HepG2 (cell line): ENCODE data around the gene SMIM22. TPM values are rescaled to one million over a fixed set of nuclear protein-coding genes. Genes with fewer than 3 reads are reported as not detected.

ENCODE experiments used
- ATAC-seq: fragments of 200-7000 bp; cut with Tn5 transposase; 3 replicates; pipeline ENCODE4 v1.9.1; 2020; ENCODE audit warnings: mild to moderate bottlenecking, moderate library complexity
- BruUV-seq: library from RNA; stranded (reverse); fragments of 400-500 nt; replicated peaks from 2 replicates; lab custom pipeline; 2021; lab: Mats Ljungman, UMichigan
- CTCF ChIA-PET: fragments of 300-600 bp; formaldehyde crosslinking; extraction: SDS; loops from one replicate; lab custom pipeline; 2021; ENCODE audit warnings: low total read pairs, inconsistent platforms, low intra/inter-chr PET ratio; lab: Yijun Ruan, JAX
- POLR2A ChIA-PET: fragments of 350-600 bp; sonication (Branson Sonifier 250); formaldehyde crosslinking; loops from one replicate; lab custom pipeline; 2020; ENCODE audit warnings: antibody characterized with exemption, inconsistent platforms; lab: Yijun Ruan, JAX
- DNase-seq: peaks from one replicate; pipeline ENCODE4 v3.0.0-alpha.2; 2015; ENCODE audit warnings: low spot score
- FAIRE-seq: peaks from 3 replicates; lab custom pipeline; 2011; peaks lifted over from hg19 to GRCh38; lab: Jason Lieb, UNC
- H2AFZ ChIP-seq: one replicate; pipeline ENCODE4 v1.6.1; 2011; ENCODE audit warnings: low read length, inconsistent platforms
- H3K27ac ChIP-seq: fragments of 300-600 bp; 3 replicates; pipeline ENCODE4 v1.8.0; 2011; ENCODE audit warnings: mixed run types, mild to moderate bottlenecking, mixed read lengths, low read length, inconsistent platforms; ENCODE audit not compliant: insufficient read depth; ENCODE audit errors: extremely low read length
- H3K27me3 ChIP-seq, 2 experiments: fragments of 200-600 bp in 1 of 2; 2 replicates in 1 of 2; 3 replicates in 1 of 2; pipeline versions ENCODE4 v1.6.0 to v1.8.0; 2011; ENCODE audit warnings: low read length in 2 of 2, mild to moderate bottlenecking in 2 of 2, moderate library complexity in 2 of 2, inconsistent platforms in 1 of 2; ENCODE audit not compliant: insufficient read depth in 2 of 2, control insufficient read depth in 1 of 2
- H3K36me3 ChIP-seq, 2 experiments: fragments of 200-600 bp in 1 of 2; replicated peaks in 1 of 2; 2 replicates in 1 of 2; 3 replicates in 1 of 2; pipeline versions ENCODE4 v1.5.1 to v1.8.0; 2011; ENCODE audit warnings: low read length in 2 of 2, inconsistent platforms in 1 of 2; ENCODE audit not compliant: insufficient read depth in 2 of 2, control insufficient read depth in 1 of 2
- H3K4me1 ChIP-seq: 2 replicates; pipeline ENCODE4 v1.5.1; 2012; ENCODE audit warnings: low read length, inconsistent platforms; ENCODE audit not compliant: insufficient read depth
- H3K4me2 ChIP-seq: 2 replicates; pipeline ENCODE4 v1.6.0; 2011; ENCODE audit warnings: low read depth, low read length, inconsistent platforms
- H3K4me3 ChIP-seq, 3 experiments: fragments of 200-600 bp in 1 of 3; sonication (generic), shearing (Covaris generic) in 1 of 3; replicated peaks in 1 of 3; 2 replicates each; pipeline ENCODE4 v1.5.1; 2011 to 2016; ENCODE audit warnings: low read length in 3 of 3, inconsistent platforms in 2 of 3, low read depth in 2 of 3, mild to moderate bottlenecking in 2 of 3, control low read depth in 1 of 3, mixed read lengths in 1 of 3; ENCODE audit not compliant: insufficient read depth in 1 of 3
- H3K79me2 ChIP-seq: one replicate; pipeline ENCODE4 v1.6.1; 2011; ENCODE audit warnings: low read length, inconsistent platforms; ENCODE audit not compliant: insufficient read depth
- H3K9ac ChIP-seq: 2 replicates; pipeline ENCODE4 v1.6.0; 2011; ENCODE audit warnings: mild to moderate bottlenecking, low read depth, low read length, inconsistent platforms; ENCODE audit not compliant: insufficient read depth
- H3K9me3 ChIP-seq: 2 replicates; pipeline ENCODE4 v1.5.1; 2012; ENCODE audit warnings: mild to moderate bottlenecking, low read length
- H4K20me1 ChIP-seq: 2 replicates; pipeline ENCODE4 v1.6.0; 2011; ENCODE audit warnings: inconsistent platforms, mild to moderate bottlenecking, low read length, moderate library complexity; ENCODE audit not compliant: insufficient read depth
- ATM ChIP-seq: fragments of 450-650 bp; IDR thresholded peaks from 2 replicates; pipeline ENCODE4 v1.7.1; 2017; ENCODE audit warnings: mild to moderate bottlenecking, borderline replicate concordance
- EED ChIP-seq: sonication (generic); formaldehyde crosslinking; IDR thresholded peaks from 2 replicates; pipeline ENCODE4 v1.5.0; 2020; ENCODE audit warnings: mild to moderate bottlenecking, missing genetic modification reagents
- IRX3 ChIP-seq: sonication (generic); formaldehyde crosslinking; IDR thresholded peaks from 2 replicates; pipeline ENCODE4 v1.8.1; 2023; ENCODE audit warnings: mild to moderate bottlenecking, low read depth, missing genetic modification reagents, borderline replicate concordance
- KDM5A ChIP-seq: fragments of 200-600 bp; sonication (generic); IDR thresholded peaks from 2 replicates; pipeline ENCODE4 v1.7.0; 2018; ENCODE audit warnings: antibody characterized with exemption, mild to moderate bottlenecking, low read length, borderline replicate concordance
- NFATC3 ChIP-seq: sonication (generic); formaldehyde crosslinking; IDR thresholded peaks from 2 replicates; pipeline ENCODE4 v1.5.1; 2020; ENCODE audit warnings: mild to moderate bottlenecking, missing genetic modification reagents
- PATZ1 ChIP-seq: sonication (generic); formaldehyde crosslinking; IDR thresholded peaks from 2 replicates; pipeline ENCODE4 v1.4.0; 2020; ENCODE audit warnings: missing genetic modification reagents
- TP53 ChIP-seq: sonication (generic); formaldehyde crosslinking; conservative IDR thresholded peaks from 2 replicates; pipeline ENCODE4 v1.4.0; 2020; ENCODE audit warnings: missing genetic modification reagents
- ZBTB21 ChIP-seq: sonication (generic); formaldehyde crosslinking; IDR thresholded peaks from 2 replicates; pipeline ENCODE4 v1.4.0; 2020; ENCODE audit warnings: missing genetic modification reagents
- ZNF263 ChIP-seq: sonication (generic); formaldehyde crosslinking; IDR thresholded peaks from 2 replicates; pipeline ENCODE4 v1.4.0; 2020; ENCODE audit warnings: missing genetic modification reagents
- ZNF570 ChIP-seq: sonication (generic); formaldehyde crosslinking; IDR thresholded peaks from 2 replicates; pipeline ENCODE4 v1.4.0; 2020; ENCODE audit warnings: mild to moderate bottlenecking, missing genetic modification reagents, borderline replicate concordance
- ZNF615 ChIP-seq: sonication (generic); formaldehyde crosslinking; IDR thresholded peaks from 2 replicates; pipeline ENCODE4 v1.5.0; 2020; ENCODE audit warnings: mild to moderate bottlenecking, missing genetic modification reagents, borderline replicate concordance
- ZNF687 ChIP-seq: sonication (generic); formaldehyde crosslinking; IDR thresholded peaks from 2 replicates; pipeline ENCODE4 v1.5.1; 2020; ENCODE audit warnings: mild to moderate bottlenecking, missing genetic modification reagents, moderate library complexity
- ZNF766 ChIP-seq: sonication (generic); formaldehyde crosslinking; IDR thresholded peaks from 2 replicates; pipeline ENCODE4 v1.5.0; 2020; ENCODE audit warnings: missing genetic modification reagents, borderline replicate concordance
- ZNF777 ChIP-seq: sonication (generic); formaldehyde crosslinking; IDR thresholded peaks from 2 replicates; pipeline ENCODE4 v1.4.0; 2020; ENCODE audit warnings: missing genetic modification reagents
- WGBS: methylation state at CpG from one replicate; pipeline ENCODE4 v1.1.6; 2017; ENCODE audit warnings: low lambda C conversion rate; 5-methylcytosine and 5-hydroxymethylcytosine counted together
- in situ Hi-C: cut with HindIII; loops from 2 replicates; pipeline ENCODE4 v1.10.0; 2017; ENCODE audit warnings: low pct_unique_long_range_greater_than_20kb; ENCODE audit not compliant: extremely low pct_ligation_motif_present
- intact Hi-C: fragments of 100-400 bp; cut with micrococcal nuclease; formaldehyde crosslinking; loops from one replicate; pipeline ENCODE4 v1.10.0; 2022; ENCODE audit not compliant: unreplicated experiment
- polyA plus RNA-seq, 8 experiments: library from polyadenylated mRNA; depleted of rRNA in 3 of 8; stranded (reverse) in 7 of 8; unstranded in 1 of 8; fragments of >200 nt; fragmentation: Illumina TruSeq in 4 of 8; extraction: Trizol in 4 of 8; gene quantifications; 2 replicates each; pipeline versions ENCODE4 v1.2.1 to v1.2.3, GENCODE V29; 2011 to 2016; ENCODE audit warnings: low read depth in 4 of 8, missing spikeins in 1 of 8, mixed read lengths in 1 of 8; ENCODE audit not compliant: insufficient read depth in 1 of 8
- total RNA-seq, 5 experiments: library from RNA; depleted of rRNA; stranded (reverse); fragments of >200 nt; fragmentation: Illumina TruSeq; extraction: Trizol; gene quantifications; 2 replicates each; pipeline ENCODE4 v1.2.3, GENCODE V29; 2016; ENCODE audit warnings: low read depth in 1 of 5

The SMIM22 gene
- total and polyA plus RNA-seq, 2 of the 13 experiments (the other 11 are each of a cell fraction or from before 2014, with no cell fraction given): not detected

GRCh38 chr16:4775005-4775404, 20.2 kb upstream of the SMIM22 start:
- H3K4me1 ChIP-seq: peaks cover 31% of the 10 kb centered on the region
- no peaks in the 10 kb centered on the region for H3K9me3 ChIP-seq
- H3K27ac ChIP-seq: no peak overlapping the region
- H3K9ac ChIP-seq: no peak overlapping the region
- no peaks in the 10 kb centered on the region for H3K79me2 ChIP-seq
- DNase-seq (no peak), ATAC-seq (peak; percentile 80), FAIRE-seq (no peak)
- H3K27me3 ChIP-seq: no peaks in the 10 kb centered on the region; a peak in 1 of 5 replicates
- TF ChIP-seq ATM: no peak
- no peak for TF ChIP-seq IRX3 (CRISPR knock-in tag)
- TF ChIP-seq ZNF570: no peak
- no peak for TF ChIP-seq TP53
- TF ChIP-seq ZNF777: peak; percentile 34; the same call in 1 of the 2 replicates
- TF ChIP-seq NFATC3 (CRISPR knock-in tag): no peak
- no peak for TF ChIP-seq EED (CRISPR knock-in tag)
- no peak for TF ChIP-seq ZBTB21 (CRISPR knock-in tag)
- TF ChIP-seq PATZ1 (CRISPR knock-in tag): peak; percentile 53
- TF ChIP-seq ZNF263: no peak
- no peak for TF ChIP-seq KDM5A
- peak; percentile 21; the same call in 1 of the 2 replicates for TF ChIP-seq ZNF687
- no peak for TF ChIP-seq ZNF615
- TF ChIP-seq ZNF766 (CRISPR knock-in tag): no peak
- 6% methylated on average over 2 of the region's 13 CpGs for WGBS
- no peaks in the 10 kb centered on the region for H4K20me1 ChIP-seq
- H3K36me3 ChIP-seq: no peaks in the 10 kb centered on the region
- intact Hi-C loops: no loop called here
- POLR2A ChIA-PET: no interaction called here
- no TSS peak for BruUV-seq
- H3K4me2 ChIP-seq: peak overlapping the region; percentile 71
- H3K4me3 ChIP-seq: peak overlapping the region; percentile 24 to 65 (median 34); a peak in 3 of 6 replicates
- no peak overlapping the region for H2AFZ ChIP-seq
- in situ Hi-C loops: no loop called here
- CTCF ChIA-PET: no interaction called here
